Epidermal melanocyte (primary cell): ENCODE results near the gene PARP16.

ENCODE experiments used
- DNase-seq: peaks from one replicate; pipeline ENCODE4 v3.0.0; 2011; ENCODE audit warnings: low spot score; ENCODE audit not compliant: insufficient read length

The PARP16 gene

GRCh38 chr15:65286704-65287519 is at the start of gene PARP16:
TSS of gene PARP16 (minus strand) at chr15:65286883. CDS start at chr15:65286426, 457 bp downstream.
- no peak for DNase-seq

GRCh38 chr15:65335278-65336055 is 48.8 kb upstream of the PARP16 start:
- DNase-seq = no peak

- no peak for DNase-seq
Observed at GRCh38 chr15:65334586-65335231, 48.0 kb upstream of the PARP16 start.

GRCh38 chr15:65333856-65334255 is 47.2 kb upstream of the PARP16 start:
- DNase-seq = no peak

- no peak for DNase-seq
Observed at GRCh38 chr15:65333148-65333820, 46.6 kb upstream of the PARP16 start.

- DNase-seq = no peak
Observed at GRCh38 chr15:65332391-65333147, 45.9 kb upstream of the PARP16 start.

GRCh38 chr15:65331811-65332210 is 45.1 kb upstream of the PARP16 start:
- DNase-seq = no peak

GRCh38 chr15:65330934-65331645 is 44.4 kb upstream of the PARP16 start:
- DNase-seq = no peak

- no peak for DNase-seq
Observed at GRCh38 chr15:65329984-65330735, 43.5 kb upstream of the PARP16 start.

GRCh38 chr15:65329288-65329983 is 42.8 kb upstream of the PARP16 start:
- no peak for DNase-seq

- no peak for DNase-seq
Observed at GRCh38 chr15:65328506-65329287, 42.0 kb upstream of the PARP16 start.

GRCh38 chr15:65327651-65328393 is 41.1 kb upstream of the PARP16 start:
- no peak for DNase-seq

GRCh38 chr15:65326818-65327217 is 40.1 kb upstream of the PARP16 start:
- DNase-seq = no peak

- no peak for DNase-seq
Observed at GRCh38 chr15:65326117-65326526, 39.4 kb upstream of the PARP16 start.

GRCh38 chr15:65323071-65323511 is 36.4 kb upstream of the PARP16 start:
- DNase-seq = no peak

- peak; percentile 89 for DNase-seq
Observed at GRCh38 chr15:65318870-65319356, 32.2 kb upstream of the PARP16 start.

GRCh38 chr15:65312400-65312916 is 25.8 kb upstream of the PARP16 start:
- no peak for DNase-seq
